Measurements from ENCODE around the gene MTOR.

DNA sequence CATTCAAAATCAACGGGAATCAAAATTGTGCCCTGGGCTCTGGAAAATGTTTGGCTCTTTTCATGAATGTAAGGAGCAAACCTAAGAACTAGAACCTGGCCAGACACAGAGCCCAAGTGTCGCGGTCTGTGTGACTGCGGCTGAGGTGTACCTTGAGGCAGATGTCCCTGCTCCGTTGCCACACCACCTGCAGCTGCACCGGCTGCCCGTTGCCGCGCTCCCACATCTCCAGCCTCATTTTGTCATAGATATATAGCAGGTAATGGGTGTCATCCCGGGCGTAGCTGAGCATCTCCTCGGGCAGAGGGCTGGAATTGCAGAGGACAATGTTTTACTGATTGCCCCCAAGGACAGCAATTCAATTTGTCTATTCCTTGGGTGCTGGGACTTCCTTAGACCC is 181.4 kb downstream of the MTOR start:
- TF ChIP-seq EZH2 (IDR thresholded peaks at IDR 0.05; ENCODE audit: insufficient read depth, poor library complexity, severe bottlenecking) (no peak), EZH2phosphoT487 (IDR thresholded peaks at IDR 0.05; ENCODE audit: insufficient read depth, low read depth) (no peak)
